HG03571 (cell line): Measurements from ENCODE around the gene ACTG1.

ENCODE experiments used
- ATAC-seq: cut with Tn5 transposase; IDR thresholded peaks from one replicate; pipeline ENCODE4 v1.9.1; 2021; ENCODE audit not compliant: unreplicated experiment

The ACTG1 gene

GRCh38 chr17:81483085-81483861 lies 29.3 kb downstream of the ACTG1 start:
- ATAC-seq, result no peak

DNA sequence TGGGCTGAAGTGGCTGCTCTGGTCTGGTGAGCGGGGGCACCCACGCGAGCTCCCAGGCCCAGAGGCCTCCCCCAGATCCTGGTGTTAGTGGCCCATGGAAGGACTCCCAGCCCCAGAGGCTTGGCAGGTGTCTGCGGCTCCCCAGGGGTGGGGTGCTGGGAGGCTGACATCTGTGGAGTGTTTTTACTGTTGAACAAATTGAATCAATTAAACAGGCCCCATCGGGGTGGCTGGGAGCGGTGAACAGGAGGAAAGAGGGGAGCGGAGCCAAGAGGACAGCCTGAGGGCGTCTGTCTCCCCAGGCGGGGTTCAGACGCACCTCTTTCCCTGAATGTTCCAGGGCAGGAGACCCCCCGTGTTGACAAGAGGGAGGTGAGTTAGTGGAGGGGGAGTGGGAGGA lies 29.9 kb downstream of the ACTG1 start:
- no peak for ATAC-seq

- ATAC-seq, result no peak
These were observed 30.6 kb downstream of the ACTG1 start for GRCh38 chr17:81481815-81482505.

DNA sequence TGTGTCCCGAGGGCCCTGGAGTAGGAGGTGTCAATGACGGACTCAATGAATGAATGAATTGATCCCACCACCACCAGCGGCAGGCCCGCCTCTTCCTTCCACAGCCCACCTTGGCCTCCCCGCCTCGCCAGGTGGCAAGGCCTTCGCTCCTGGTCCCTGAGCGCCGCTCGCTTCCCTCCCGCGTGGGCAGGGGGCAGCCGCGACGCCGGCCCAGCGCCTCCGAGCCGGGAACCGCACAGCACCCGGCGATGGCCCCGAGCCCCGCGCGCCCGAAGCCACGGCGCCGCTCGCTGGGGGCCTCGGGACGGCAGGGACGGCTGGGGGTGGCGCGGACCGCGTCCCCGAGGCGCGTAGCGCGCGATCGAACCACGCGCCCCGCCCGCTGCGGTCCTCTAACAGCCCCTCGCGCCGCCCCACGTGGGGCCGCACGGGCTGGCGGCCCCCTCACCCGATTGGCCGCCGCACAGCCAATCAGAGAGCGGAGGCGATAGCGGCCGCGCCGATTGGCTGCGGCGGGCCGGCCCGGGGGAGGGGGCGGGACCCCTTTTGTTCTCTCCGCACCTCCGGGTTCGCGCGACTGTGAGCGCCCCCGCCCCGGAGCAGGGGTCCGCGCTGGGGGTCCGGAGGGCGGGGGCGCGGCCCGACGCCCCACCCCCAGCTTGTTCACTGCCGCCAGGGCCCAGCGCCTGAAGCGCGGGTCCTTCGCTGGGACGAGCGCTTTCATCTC lies 31.4 kb downstream of the ACTG1 start:
- ATAC-seq, result no peak

DNA sequence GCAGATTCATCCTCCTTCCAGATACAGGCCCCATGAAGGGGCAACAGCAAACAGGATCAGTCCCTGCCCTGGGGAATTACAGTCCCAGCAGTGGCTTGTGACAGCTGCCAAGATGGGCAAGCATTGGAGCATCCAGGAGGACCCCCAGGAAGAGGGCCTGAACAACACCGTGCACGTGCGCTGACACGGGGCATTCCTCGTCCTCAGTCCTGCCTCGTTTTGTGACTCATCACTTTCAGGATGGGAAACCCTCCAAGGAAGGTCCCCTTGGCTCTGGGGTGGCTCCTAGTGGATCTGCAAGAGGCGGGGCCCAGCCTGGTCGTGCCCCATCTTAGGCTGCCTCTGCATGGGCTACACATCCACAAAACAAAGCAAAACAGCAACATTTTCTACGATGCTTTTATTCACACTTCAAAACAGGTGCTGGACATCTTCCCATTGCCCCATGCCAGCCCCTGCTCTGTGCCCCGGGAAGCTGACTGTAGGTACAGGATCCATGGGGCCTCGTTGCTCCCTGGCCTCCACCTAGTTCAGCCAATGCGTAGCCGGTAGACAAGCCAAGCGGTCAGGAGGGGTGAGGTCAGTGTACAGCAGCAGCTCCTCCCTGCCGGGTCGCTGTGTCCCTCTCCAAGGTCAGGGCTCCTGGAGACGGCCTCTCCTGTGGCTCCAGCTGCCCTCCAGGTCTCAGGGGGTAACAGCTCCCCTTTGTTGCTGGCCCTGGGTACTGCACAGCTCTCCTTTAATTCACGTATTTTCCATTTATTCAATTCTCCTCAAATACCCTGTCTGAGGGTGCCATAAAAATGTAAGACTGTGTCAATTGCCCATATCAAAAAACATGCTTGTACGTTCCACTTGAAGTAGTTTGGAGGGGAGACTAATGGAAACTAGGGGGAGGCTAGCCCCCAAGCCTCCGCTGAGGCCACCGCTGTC lies 32.2 kb downstream of the ACTG1 start:
- ATAC-seq, result no peak

GRCh38 chr17:81479175-81480071 lies 33.2 kb downstream of the ACTG1 start:
- ATAC-seq, result no peak

GRCh38 chr17:81478119-81478518 lies 34.5 kb downstream of the ACTG1 start:
- ATAC-seq, result no peak

GRCh38 chr17:81477173-81477572 lies 35.4 kb downstream of the ACTG1 start:
- ATAC-seq, result no peak

- ATAC-seq, result no peak
These were observed 36.0 kb downstream of the ACTG1 start for GRCh38 chr17:81476635-81477034.

GRCh38 chr17:81476097-81476496 lies 36.5 kb downstream of the ACTG1 start:
- no peak for ATAC-seq

- ATAC-seq, result no peak
These were observed 37.6 kb downstream of the ACTG1 start for GRCh38 chr17:81474958-81475357.

- ATAC-seq, result no peak
These were observed 39.6 kb downstream of the ACTG1 start for GRCh38 chr17:81473019-81473418.

- no peak for ATAC-seq
These were observed 40.7 kb downstream of the ACTG1 start for GRCh38 chr17:81471818-81472456.

DNA sequence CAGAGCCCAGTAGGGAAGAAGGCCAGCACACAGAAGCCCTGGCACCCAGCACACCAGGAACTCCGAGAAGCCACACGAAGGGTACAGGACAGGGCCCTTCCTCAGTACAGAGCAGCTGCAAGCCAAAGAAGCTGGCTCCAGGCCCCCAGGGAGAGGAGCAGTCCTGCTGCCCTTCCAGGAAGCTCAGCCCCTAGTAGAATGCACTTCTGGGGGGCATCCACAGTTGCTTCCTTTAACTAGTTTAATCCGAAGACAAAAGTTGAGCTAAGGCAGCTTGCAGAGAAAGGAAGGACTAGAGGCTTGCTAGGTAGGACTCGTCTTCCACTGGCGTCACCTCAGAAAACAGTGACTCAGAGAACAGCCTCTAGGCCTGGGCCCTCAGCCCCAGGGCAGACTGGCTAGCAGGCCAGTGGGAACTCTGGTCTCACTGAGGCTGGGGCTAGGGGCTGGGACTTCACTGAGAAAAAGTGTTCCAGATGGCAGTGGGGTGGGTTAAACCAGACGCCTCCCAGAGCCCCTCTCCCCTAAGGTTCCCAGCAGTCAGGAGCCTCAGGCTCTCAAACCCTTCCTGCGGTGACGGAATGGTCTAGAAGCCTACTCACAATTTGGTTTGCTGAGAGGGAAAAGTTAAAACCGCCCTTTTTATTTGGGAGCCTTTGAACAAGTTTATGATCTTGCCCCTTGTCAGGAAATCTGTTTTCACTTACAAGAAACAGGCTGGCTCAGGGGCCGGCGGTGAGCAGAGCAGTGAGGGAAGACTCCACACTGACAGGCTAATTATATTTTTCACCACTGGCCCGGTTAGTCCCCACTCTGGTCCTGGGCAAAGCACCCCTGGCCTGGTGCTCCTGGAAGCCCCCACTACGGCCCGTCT lies 41.4 kb downstream of the ACTG1 start:
- no peak for ATAC-seq

- ATAC-seq, result no peak
These were observed 42.2 kb downstream of the ACTG1 start for GRCh38 chr17:81470270-81470943.

- ATAC-seq, result no peak
These were observed 43.3 kb downstream of the ACTG1 start for GRCh38 chr17:81469266-81469665.

- ATAC-seq, result no peak
These were observed 43.9 kb downstream of the ACTG1 start for GRCh38 chr17:81468770-81469121.
